ENCODE measurements around the gene TPX2.

GRCh38 chr20:31806564-31807355, 67.7 kb downstream of the TPX2 start:
- TF ChIP-seq CTCF (IDR thresholded peaks at IDR 0.05) (no peak), ZFX (IDR thresholded peaks at IDR 0.05; ENCODE audit: borderline replicate concordance) (no peak)
